Lung (tissue), 12 donors: ENCODE measurements around the gene ATXN1L. TPM values are rescaled to one million over a fixed set of nuclear protein-coding genes. Genes with fewer than 3 reads are reported as not detected.
"Not testable (repeated sequence)": the region's sequence is repeated elsewhere in the genome, so short reads cannot be mapped to it uniquely, and the experiment has no call there.

ENCODE experiments used
- ATAC-seq: fragments of 200-7000 bp; cut with Tn5 transposase; one replicate; pipeline ENCODE4 v1.9.1; 2020; ENCODE audit warnings: moderate number of reproducible peaks; ENCODE audit not compliant: insufficient read depth, low FRiP score
- DNase-seq, 3 donors: peaks; one replicate each; pipeline ENCODE4 v3.0.0-alpha.2; 2013 to 2017
- H3K27ac ChIP-seq, 2 donors: one replicate each; pipeline ENCODE4 v1.5.1; 2013; ENCODE audit warnings: mild to moderate bottlenecking in 2 of 2, moderate library complexity in 2 of 2, control low read depth in 1 of 2, inconsistent platforms in 1 of 2, low read depth in 1 of 2, low read length in 1 of 2
- H3K27me3 ChIP-seq, 3 donors: one replicate each; pipeline ENCODE4 v1.5.1; 2013; ENCODE audit warnings: low read length in 2 of 3; ENCODE audit not compliant: control insufficient read depth in 3 of 3, insufficient read depth in 3 of 3
- H3K36me3 ChIP-seq, 4 donors: one replicate each; pipeline ENCODE4 v1.5.1; 2013; ENCODE audit warnings: low read length in 4 of 4, mild to moderate bottlenecking in 1 of 4, moderate library complexity in 1 of 4; ENCODE audit not compliant: control insufficient read depth in 4 of 4, insufficient read depth in 4 of 4
- H3K4me1 ChIP-seq, 5 donors: one replicate each; pipeline ENCODE4 v1.5.1; 2013; ENCODE audit warnings: low read length in 5 of 5, mild to moderate bottlenecking in 2 of 5, moderate library complexity in 1 of 5; ENCODE audit not compliant: control insufficient read depth in 5 of 5, insufficient read depth in 5 of 5
- H3K4me3 ChIP-seq: one replicate; pipeline ENCODE4 v1.5.1; 2013; ENCODE audit warnings: mild to moderate bottlenecking, control low read depth, moderate library complexity
- H3K9ac ChIP-seq, 2 donors: one replicate each; pipeline ENCODE4 v1.5.1; 2013; ENCODE audit warnings: low read length in 2 of 2, control low read depth in 1 of 2; ENCODE audit not compliant: insufficient read depth in 1 of 2
- H3K9me3 ChIP-seq, 4 donors: one replicate each; pipeline ENCODE4 v1.5.1; 2013; ENCODE audit warnings: low read length in 3 of 4, mild to moderate bottlenecking in 1 of 4, moderate library complexity in 1 of 4; ENCODE audit not compliant: control insufficient read depth in 4 of 4, insufficient read depth in 3 of 4
- CTCF ChIP-seq: IDR thresholded peaks from 2 replicates; pipeline ENCODE4 v1.5.1; 2012; ENCODE audit warnings: mild to moderate bottlenecking; ENCODE audit errors: control extremely low read depth, extremely low read depth
- WGBS, 2 donors: extraction: QIAGEN DNeasy Blood & Tissue Kit; methylation state at CpG; one replicate each; pipeline ENCODE4 v1.1.7; 2013; 5-methylcytosine and 5-hydroxymethylcytosine counted together
- polyA plus RNA-seq, 2 donors: library from polyadenylated mRNA; stranded (reverse); fragments of 200-250 nt; gene quantifications; one replicate each; pipeline ENCODE4 v1.2.1, GENCODE V29; 2013
- total RNA-seq, 2 donors: library from RNA; depleted of rRNA in 1 of 2; stranded (reverse); fragments of >200 nt in 1 of 2; gene quantifications; one replicate each; pipeline ENCODE4 v1.2.1, GENCODE V29; 2014 to 2021
- donor health status: control.
- donor health status: control.
- donor health status: Bipolar disorder and iron deficiency.
- donor health status: healthy.
- donor health status: DM: yes; HTN: yes; CAD: no.

ATXN1L gene
- total and polyA plus RNA-seq, 4 donors = 7.3 to 25.7 (median 18.5) TPM

GRCh38 chr16:71826533-71827017 lies 19.2 kb upstream of the ATXN1L start:
- ATAC-seq = no peak
- DNase-seq = no peak
- Histone ChIP-seq H3K4me1 (no peaks in the 10 kb centered on the region), H3K9me3 (no peaks in the 10 kb centered on the region), H3K27me3 (no peaks in the 10 kb centered on the region), H3K27ac (no peak overlapping the region), H3K4me3 (no peak overlapping the region), H3K9ac (no peak overlapping the region), H3K36me3 (no peaks in the 10 kb centered on the region)
- TF ChIP-seq CTCF = no peak
- WGBS, 2 donors = 56 to 81% methylated on average over 5 of the region's 5 CpGs

- no peak for ATAC-seq
Measured at GRCh38 chr16:71830359-71830758, 15.4 kb upstream of the ATXN1L start.

GRCh38 chr16:71831698-71832097 lies 14.1 kb upstream of the ATXN1L start:
- H3K27ac ChIP-seq, ATAC-seq, H3K27me3 ChIP-seq, H3K9me3 ChIP-seq, H3K36me3 ChIP-seq, DNase-seq, H3K4me3 ChIP-seq, H3K9ac ChIP-seq, H3K4me1 ChIP-seq: not testable (repeated sequence)
- 95 to 96% methylated on average over 3 of the region's 3 CpGs for WGBS, 2 donors

More at GRCh38 chr16:71830359-71830758, 15.4 kb upstream of the ATXN1L start:
- no peak for TF ChIP-seq CTCF
- Histone ChIP-seq H3K27ac (no peak overlapping the region), H3K36me3 (no peaks in the 10 kb centered on the region), H3K4me3 (no peak overlapping the region), H3K9me3 (no peaks in the 10 kb centered on the region), H3K9ac (no peak overlapping the region), H3K27me3 (no peaks in the 10 kb centered on the region), H3K4me1 (no peaks in the 10 kb centered on the region)
- no peak for DNase-seq
- WGBS, 2 donors = 77 to 92% methylated on average over 2 of the region's 2 CpGs

GRCh38 chr16:71832112-71832511 lies 13.7 kb upstream of the ATXN1L start:
- not testable (repeated sequence) for H3K4me1 ChIP-seq, H3K36me3 ChIP-seq, H3K9ac ChIP-seq, H3K27ac ChIP-seq, ATAC-seq, DNase-seq, H3K9me3 ChIP-seq, H3K27me3 ChIP-seq, H3K4me3 ChIP-seq
- WGBS, 2 donors = 96 to 97% methylated on average over 2 of the region's 2 CpGs
